ENCODE results near the gene TXNDC2.
A peak's percentile ranks its signal among the peaks of the same experiment; 100 is the strongest.

The TXNDC2 gene

GRCh38 chr18:9868857-9869714 is 16.7 kb upstream of the TXNDC2 start:
- H3K4me3 Mint-ChIP-seq = no peak overlapping the region
- peaks cover 33% of the 10 kb centered on the region for H3K9me3 Mint-ChIP-seq
- DNase-seq = no peak
- no peak for TF ChIP-seq CTCF (IDR thresholded peaks at IDR 0.05)
- H3K27ac Mint-ChIP-seq = no peak overlapping the region
- peaks cover 3% of the 10 kb centered on the region for H3K27me3 Mint-ChIP-seq (ENCODE audit: low read depth, poor library complexity)
- H3K36me3 Mint-ChIP-seq (ENCODE audit: low read depth) = peaks cover 12% of the 10 kb centered on the region
- peaks cover 32% of the 10 kb centered on the region for H3K4me1 Mint-ChIP-seq

DNA sequence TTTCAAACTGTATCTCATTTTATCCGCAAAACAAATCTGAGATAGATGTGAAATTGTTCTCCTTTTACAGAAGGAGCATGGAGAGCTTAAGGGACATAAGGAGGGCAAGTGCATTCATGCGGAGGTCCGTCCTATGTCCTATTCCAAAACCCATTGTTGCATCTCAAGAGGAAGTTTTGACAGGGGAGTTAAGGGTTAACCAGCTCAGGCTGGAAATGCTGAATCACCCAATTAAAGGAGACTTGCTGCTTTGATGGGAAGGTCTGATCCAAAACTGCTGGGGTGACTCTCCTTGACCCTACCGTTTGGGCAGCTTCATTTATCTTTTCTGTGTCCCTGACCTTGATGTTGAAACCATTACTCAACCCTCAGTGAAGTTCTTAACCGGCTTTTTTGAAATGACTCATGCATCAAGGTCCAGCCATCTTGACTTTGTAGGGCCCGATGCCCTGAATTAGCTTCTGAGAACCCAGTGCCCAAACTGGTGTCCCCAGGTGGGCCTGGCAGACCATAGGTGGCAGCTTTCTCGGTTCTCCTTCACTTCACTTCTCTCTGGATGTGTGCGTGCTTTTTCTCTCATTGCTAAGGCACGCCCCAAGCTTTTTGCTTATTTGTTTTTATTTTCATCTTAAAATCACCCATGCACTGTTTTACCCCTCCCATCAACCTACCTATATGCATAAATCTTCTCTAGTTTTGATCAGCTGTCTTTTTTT is 15.9 kb upstream of the TXNDC2 start:
- Mint-ChIP-seq H3K36me3 (ENCODE audit: low read depth) (peaks cover 12% of the 10 kb centered on the region), H3K9me3 (peaks cover 31% of the 10 kb centered on the region), H3K4me1 (peaks cover 32% of the 10 kb centered on the region), H3K4me3 (peak overlapping the region; percentile 52), H3K27me3 (ENCODE audit: low read depth, poor library complexity) (no peaks in the 10 kb centered on the region), H3K27ac (peak overlapping the region; percentile 47)
- TF ChIP-seq CTCF (IDR thresholded peaks at IDR 0.05) = no peak
- DNase-seq = no peak

DNA sequence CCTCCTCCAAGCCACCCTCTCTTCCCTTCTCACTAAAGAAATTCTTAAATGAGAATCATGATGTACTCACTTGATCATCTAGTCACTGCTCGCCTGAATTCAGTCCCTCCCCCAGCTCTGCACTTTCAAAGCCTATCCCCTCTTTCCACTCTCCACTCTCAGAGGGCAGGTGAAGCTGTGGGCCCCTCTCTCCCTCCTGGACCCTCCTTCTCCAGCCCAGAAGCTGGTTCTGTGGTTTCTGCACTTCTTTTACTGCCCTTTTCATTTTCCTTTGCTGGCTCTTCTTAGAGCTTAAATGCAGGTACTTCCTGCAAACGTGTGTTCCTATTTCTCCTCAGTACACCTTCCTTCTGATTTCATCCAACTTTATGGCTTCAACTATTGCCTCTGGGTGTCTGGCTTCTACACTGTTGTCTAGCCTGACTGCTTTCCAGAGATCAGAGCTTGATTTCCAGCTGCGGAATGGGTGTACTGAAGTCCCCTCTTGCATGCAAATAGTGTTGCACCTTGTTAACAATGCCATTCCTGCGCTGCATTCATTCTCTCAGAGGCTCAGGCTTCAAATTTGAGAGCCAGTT is 15.3 kb upstream of the TXNDC2 start:
- H3K4me1 Mint-ChIP-seq = peaks cover 32% of the 10 kb centered on the region
- peaks cover 9% of the 10 kb centered on the region for H3K36me3 Mint-ChIP-seq (ENCODE audit: low read depth)
- peaks cover 25% of the 10 kb centered on the region for H3K9me3 Mint-ChIP-seq
- peak overlapping the region; percentile 47 for H3K27ac Mint-ChIP-seq
- TF ChIP-seq CTCF (IDR thresholded peaks at IDR 0.05) = no peak
- no peak for DNase-seq
- H3K4me3 Mint-ChIP-seq = peak overlapping the region; percentile 52
- no peaks in the 10 kb centered on the region for H3K27me3 Mint-ChIP-seq (ENCODE audit: low read depth, poor library complexity)

GRCh38 chr18:9871244-9871746 is 14.5 kb upstream of the TXNDC2 start:
- no peak for DNase-seq
- peaks cover 32% of the 10 kb centered on the region for H3K4me1 Mint-ChIP-seq
- no peak overlapping the region for H3K4me3 Mint-ChIP-seq
- no peak overlapping the region for H3K27ac Mint-ChIP-seq
- no peaks in the 10 kb centered on the region for H3K27me3 Mint-ChIP-seq (ENCODE audit: low read depth, poor library complexity)
- no peak for TF ChIP-seq CTCF (IDR thresholded peaks at IDR 0.05)
- H3K36me3 Mint-ChIP-seq (ENCODE audit: low read depth) = peaks cover under 1% of the 10 kb centered on the region
- H3K9me3 Mint-ChIP-seq = peaks cover 17% of the 10 kb centered on the region

DNA sequence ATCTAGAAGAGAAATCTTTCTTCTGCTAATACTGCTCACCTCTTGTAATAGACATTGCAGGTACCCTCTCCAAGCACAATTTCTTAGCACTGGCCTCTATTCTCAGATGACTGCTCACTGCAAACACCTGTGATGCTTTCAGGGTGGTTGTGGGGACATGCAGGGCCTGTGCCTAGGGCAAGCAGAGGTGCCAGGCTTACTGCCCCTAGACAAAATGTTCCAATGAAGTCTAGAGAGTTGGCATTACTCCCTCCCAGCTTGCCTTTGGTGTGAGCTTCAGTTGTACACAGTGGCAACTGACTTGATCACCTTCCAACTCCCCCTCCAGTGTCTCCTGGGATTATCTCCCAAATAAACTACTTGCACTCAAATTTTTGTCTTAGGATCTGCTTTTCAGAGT is 12.9 kb upstream of the TXNDC2 start:
- Mint-ChIP-seq H3K9me3 (peaks cover 8% of the 10 kb centered on the region), H3K4me1 (peaks cover 38% of the 10 kb centered on the region), H3K36me3 (ENCODE audit: low read depth) (no peaks in the 10 kb centered on the region), H3K27ac (no peak overlapping the region), H3K4me3 (no peak overlapping the region), H3K27me3 (ENCODE audit: low read depth, poor library complexity) (no peaks in the 10 kb centered on the region)
- no peak for TF ChIP-seq CTCF (IDR thresholded peaks at IDR 0.05)
- DNase-seq = no peak
